ENCODE data around the gene AURKAIP1.
"Not testable (repeated sequence)": the region's sequence is repeated elsewhere in the genome, so short reads cannot be mapped to it uniquely, and the experiment has no call there.

AURKAIP1 gene

DNA sequence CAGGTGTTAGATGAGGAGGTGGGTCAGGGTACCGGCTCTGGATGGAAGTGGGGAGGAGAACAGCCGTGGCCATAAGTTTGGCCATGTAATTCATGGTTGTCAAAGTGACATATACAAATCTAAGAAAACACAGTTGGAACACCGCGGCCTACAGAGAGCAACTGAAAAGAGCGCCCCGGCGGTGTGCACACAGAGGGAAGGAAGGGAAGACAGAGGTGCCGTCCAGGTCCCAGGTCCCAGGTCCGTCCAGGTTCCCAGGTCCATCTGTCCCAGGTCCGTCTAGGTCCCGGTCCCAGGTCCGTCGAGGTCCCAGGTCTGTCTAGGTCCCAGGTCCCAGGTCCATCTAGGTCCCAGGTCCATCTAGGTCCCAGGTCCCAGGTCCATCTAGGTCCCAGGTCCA lies 36.6 kb upstream of the AURKAIP1 start:
- peaks cover 3% of the 10 kb centered on the region; the same call in 1 of the 2 replicates for H3F3A ChIP-seq (ENCODE audit: insufficient read depth, low read length)
- H4K20me1 ChIP-seq (ENCODE audit: insufficient read depth, low read length) = no peaks in the 10 kb centered on the region
- H3K4me1 ChIP-seq (ENCODE audit: low read length) = 0 out of 2 replicates have a peak, but pooled peaks cover 5% of the 10 kb centered on the region
- no peak overlapping the region for H3K27ac ChIP-seq (ENCODE audit: low read length)
- H3K27me3 ChIP-seq (replicated peaks; ENCODE audit: insufficient read depth, low read length) = no peaks in the 10 kb centered on the region
- H3K4me2 ChIP-seq (ENCODE audit: low read depth, low read length) = no peak overlapping the region
- DNase-seq = no peak
- no peaks in the 10 kb centered on the region for H3K9me2 ChIP-seq (replicated peaks; ENCODE audit: insufficient read depth, low read length)
- TF ChIP-seq EZH2phosphoT487 (IDR thresholded peaks at IDR 0.05; ENCODE audit: low read length) = no peak
- TF ChIP-seq CTCF (IDR thresholded peaks at IDR 0.05; ENCODE audit: low read length) = no peak
- no peak for TF ChIP-seq EZH2 (optimal IDR thresholded peaks at IDR 0.05; ENCODE audit: low read depth, low read length)
- H3K9ac ChIP-seq (ENCODE audit: low read length) = no peak overlapping the region
- no peak overlapping the region for H2AFZ ChIP-seq (ENCODE audit: low read length)
- H3K9me3 ChIP-seq (replicated peaks; ENCODE audit: insufficient read depth, low read length) = no peaks in the 10 kb centered on the region
- peaks cover 29% of the 10 kb centered on the region for H3K79me2 ChIP-seq (ENCODE audit: low read length)
- H3K36me3 ChIP-seq (replicated peaks; ENCODE audit: insufficient read depth, low read length) = no peaks in the 10 kb centered on the region
- no peak overlapping the region for H3K4me3 ChIP-seq (ENCODE audit: low read length)

DNA sequence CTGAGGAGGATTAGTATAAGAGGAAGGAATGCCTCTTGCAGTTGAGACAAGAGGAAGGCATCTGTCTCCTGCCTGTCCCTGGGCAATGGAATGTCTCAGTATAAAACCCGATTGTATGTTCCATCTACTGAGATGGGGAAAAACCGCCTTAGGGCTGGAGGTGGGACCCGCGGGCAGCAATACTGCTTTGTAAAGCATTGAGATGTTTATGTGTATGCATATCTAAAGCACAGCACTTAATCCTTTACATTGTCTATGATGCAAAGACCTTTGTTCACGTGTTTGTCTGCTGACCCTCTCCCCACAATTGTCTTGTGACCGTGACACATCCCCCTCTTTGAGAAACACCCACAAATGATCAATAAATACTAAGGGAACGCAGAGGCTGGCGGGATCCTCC lies 35.2 kb upstream of the AURKAIP1 start:
- not testable (repeated sequence) for H3K4me2 ChIP-seq (ENCODE audit: low read depth, low read length); H3K36me3 ChIP-seq (replicated peaks; ENCODE audit: insufficient read depth, low read length); H3K4me3 ChIP-seq (ENCODE audit: low read length); H3K27ac ChIP-seq (ENCODE audit: low read length); DNase-seq; H3K4me1 ChIP-seq (ENCODE audit: low read length); H4K20me1 ChIP-seq (ENCODE audit: insufficient read depth, low read length); H3K9ac ChIP-seq (ENCODE audit: low read length); H3K9me3 ChIP-seq (replicated peaks; ENCODE audit: insufficient read depth, low read length); H3K9me2 ChIP-seq (replicated peaks; ENCODE audit: insufficient read depth, low read length); H3F3A ChIP-seq (ENCODE audit: insufficient read depth, low read length); H2AFZ ChIP-seq (ENCODE audit: low read length); H3K27me3 ChIP-seq (replicated peaks; ENCODE audit: insufficient read depth, low read length)
- H3K79me2 ChIP-seq (ENCODE audit: low read length) = peaks cover 43% of the 10 kb centered on the region

DNA sequence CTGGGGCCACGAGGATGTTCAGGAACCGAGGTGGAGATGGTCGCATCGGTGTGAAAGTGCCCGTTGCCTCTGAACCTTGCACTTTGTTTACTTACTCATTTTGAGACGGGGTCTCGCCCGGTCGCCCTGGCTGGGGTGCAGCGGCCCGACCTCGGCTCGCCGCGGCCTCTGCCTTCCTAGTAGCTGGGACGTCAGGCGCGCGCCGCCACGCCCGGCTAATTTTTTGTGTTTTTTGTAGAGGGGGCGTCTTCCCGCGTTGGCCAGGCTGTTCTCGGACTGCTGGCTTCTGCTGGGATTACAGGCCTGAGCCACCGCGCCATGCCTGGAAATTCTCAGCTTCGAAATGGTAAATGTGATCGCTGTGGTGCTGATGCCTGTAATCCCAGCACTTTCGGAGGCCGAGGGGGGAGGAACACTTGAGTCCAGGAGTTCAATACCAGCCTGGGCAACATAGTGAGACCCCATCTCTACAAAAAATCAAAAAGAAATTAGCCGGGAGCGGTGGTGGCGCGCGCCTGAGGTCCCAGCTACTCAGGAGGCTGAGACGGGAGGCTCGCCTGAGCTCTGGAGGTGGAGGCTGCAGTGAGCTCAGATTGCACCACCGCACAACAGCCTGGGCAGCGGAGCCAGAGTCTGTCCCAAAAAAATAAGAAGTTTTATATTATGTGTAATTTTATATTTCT lies 32.8 kb upstream of the AURKAIP1 start:
- Histone ChIP-seq H3K36me3 (replicated peaks; ENCODE audit: insufficient read depth, low read length) (peaks cover 4% of the 10 kb centered on the region; the same call in 1 of the 2 replicates), H3K4me2 (ENCODE audit: low read depth, low read length) (peak overlapping the region; percentile 90), H3K27me3 (replicated peaks; ENCODE audit: insufficient read depth, low read length) (no peaks in the 10 kb centered on the region), H3K9me2 (replicated peaks; ENCODE audit: insufficient read depth, low read length) (no peaks in the 10 kb centered on the region), H3K79me2 (ENCODE audit: low read length) (peaks cover 57% of the 10 kb centered on the region), H3K27ac (ENCODE audit: low read length) (peak overlapping the region; percentile 65; the same call in 1 of the 2 replicates), H2AFZ (ENCODE audit: low read length) (peak overlapping the region; percentile 89; the same call in 1 of the 2 replicates), H3K4me3 (ENCODE audit: low read length) (peak overlapping the region; percentile 98), H4K20me1 (ENCODE audit: insufficient read depth, low read length) (no peaks in the 10 kb centered on the region), H3F3A (ENCODE audit: insufficient read depth, low read length) (peaks cover 8% of the 10 kb centered on the region), H3K9me3 (replicated peaks; ENCODE audit: insufficient read depth, low read length) (no peaks in the 10 kb centered on the region), H3K4me1 (ENCODE audit: low read length) (0 out of 2 replicates have a peak, but pooled peaks cover 5% of the 10 kb centered on the region), H3K9ac (ENCODE audit: low read length) (peak overlapping the region; percentile 91)
- DNase-seq = peak; percentile 31
- TF ChIP-seq EZH2 (optimal IDR thresholded peaks at IDR 0.05; ENCODE audit: low read depth, low read length) (no peak), CTCF (IDR thresholded peaks at IDR 0.05; ENCODE audit: low read length) (no peak), EZH2phosphoT487 (IDR thresholded peaks at IDR 0.05; ENCODE audit: low read length) (no peak)
